NCI-H510A (cell line): ENCODE measurements around the gene GRK4.
"Not testable (repeated sequence)": the region's sequence is repeated elsewhere in the genome, so short reads cannot be mapped to it uniquely, and the experiment has no call there.

ENCODE experiments used
- DNase-seq: peaks from one replicate; lab custom pipeline; 2025; lab: John Stamatoyannopoulos, UW

Gene GRK4

DNA sequence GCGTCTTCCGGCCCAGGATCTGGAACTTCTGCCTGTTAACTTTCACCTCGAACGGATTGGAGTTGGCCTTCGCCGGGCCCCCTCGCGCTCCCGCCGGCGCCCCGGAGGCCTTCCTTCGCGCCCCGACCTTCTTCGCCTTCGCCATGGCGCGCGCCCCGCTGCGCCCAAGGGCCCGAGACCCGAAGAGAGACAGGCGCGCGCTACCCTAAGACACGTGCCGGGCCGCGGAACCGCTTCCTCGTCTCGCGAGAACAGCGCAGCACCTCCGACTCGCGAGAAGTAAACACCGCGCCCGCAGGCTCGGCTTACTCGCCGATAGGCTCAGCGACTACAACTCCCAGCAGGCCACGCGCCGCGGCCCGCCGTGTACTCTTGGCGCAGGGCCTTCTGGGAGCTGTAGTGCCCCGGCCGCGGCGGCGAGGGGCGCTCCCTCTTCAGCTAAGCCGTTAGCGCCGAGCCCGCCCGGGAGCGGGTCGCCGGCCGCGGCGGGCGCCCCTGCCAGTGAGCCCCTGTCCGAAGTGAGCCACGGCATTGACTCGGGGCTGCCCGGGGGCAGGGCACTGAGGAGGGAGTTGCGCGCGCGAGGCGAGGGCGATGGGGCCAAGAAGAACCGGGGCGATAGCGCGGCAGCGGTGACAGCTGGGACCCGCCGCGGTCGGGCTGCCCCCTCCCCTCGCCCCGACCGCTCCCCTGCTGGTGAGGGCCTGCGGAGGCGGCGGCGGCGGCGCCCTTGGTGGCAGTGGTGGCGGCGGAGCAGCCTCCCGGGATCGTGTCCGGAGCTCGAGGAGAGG, at the start of gene GRK4, which contains the start of gene NOP14:
TSS of gene GRK4 (plus strand) at position 397 of the 791 bp plus-strand sequence. CDS start 500 bp downstream, outside the sequence.
TSS of gene NOP14 (minus strand) at position 232 of the 791 bp plus-strand sequence. CDS start at position 145, 87 bp downstream.
- DNase-seq: peak; percentile 92

DNA sequence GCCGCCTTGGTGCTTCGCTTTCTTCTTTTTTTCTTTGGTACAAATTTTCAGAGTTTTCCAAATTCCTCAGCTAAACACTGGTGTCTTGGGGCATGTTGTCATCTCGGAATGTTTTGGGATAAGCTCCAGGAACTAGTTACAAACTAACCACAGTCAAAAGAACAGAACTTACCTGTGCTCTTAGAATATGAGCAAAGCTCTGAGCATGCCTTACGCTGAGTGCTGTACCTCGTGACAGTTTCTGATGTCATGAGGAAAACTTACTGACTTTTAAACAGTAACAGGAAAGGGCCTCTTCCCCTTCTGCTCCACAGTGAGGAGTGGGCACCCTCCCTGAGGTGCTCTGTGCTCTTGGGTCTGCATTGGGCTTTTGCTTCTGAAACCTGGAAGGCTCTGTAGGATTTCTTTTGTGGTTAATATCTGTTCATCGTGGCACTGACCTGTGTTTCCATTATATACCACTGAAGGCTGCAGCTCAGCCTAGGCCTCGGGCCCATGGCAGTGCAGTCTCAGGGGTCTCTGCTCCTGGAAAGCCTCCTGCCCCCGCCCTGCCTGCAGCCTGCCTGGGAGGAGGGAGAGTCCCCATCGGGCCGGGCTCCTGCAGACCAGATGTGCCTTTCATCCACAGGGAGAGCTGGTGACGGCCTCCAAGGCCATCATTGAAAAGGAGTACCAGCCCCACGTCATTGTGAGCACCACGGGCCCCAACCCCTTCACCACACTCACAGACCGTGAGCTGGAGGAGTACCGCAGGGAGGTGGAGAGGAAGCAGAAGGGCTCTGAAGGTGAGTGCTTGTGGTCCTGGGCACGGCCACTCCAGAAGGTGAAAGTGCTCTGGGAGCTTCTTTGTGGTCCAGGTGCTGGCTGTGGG, 48.9 kb upstream of the GRK4 start:
- no peak for DNase-seq

DNA sequence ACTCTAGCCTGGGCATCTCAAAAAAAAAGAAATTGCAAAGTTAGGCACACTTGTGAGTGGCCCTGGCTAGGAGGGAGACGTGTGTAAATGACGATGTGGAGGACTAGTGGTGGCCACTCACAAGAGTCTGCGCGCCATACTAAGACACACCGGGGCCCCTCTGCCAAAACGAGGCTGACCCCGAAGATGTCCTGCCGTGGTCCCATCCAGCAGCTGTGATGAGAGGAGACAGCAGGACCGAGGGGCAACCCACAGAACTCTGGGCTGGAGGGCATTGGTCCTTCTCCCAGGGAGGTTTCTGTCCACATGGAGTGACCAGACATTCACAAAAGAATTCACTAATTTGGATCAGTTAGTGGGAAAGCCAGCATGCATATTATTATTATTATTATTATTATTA, 47.6 kb upstream of the GRK4 start:
- DNase-seq: no peak

DNA sequence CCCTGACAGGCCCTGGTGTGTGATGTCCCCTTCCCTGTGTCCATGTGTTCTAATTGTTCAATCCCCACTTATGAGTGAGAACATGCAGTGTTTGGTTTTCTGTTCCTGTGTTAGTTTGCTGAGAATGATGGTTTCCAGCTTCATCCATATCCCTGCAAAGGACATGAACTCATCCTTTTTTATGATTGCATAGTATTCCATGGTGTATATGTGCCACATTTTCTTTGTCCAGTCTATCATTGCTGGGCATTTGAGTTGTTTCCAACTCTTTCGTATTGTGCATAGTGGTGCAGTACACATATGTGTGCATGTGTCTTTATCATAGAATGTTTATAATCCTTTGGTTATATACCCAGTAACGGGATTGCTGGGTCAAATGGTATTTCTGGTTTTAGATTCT, 46.7 kb upstream of the GRK4 start:
- DNase-seq: not testable (repeated sequence)

- not testable (repeated sequence) for DNase-seq
Measured at GRCh38 chr4:2918300-2918699, 45.1 kb upstream of the GRK4 start.

- not testable (repeated sequence) for DNase-seq
Measured at GRCh38 chr4:2918714-2919113, 44.7 kb upstream of the GRK4 start.

- not testable (repeated sequence) for DNase-seq
Measured at GRCh38 chr4:2922453-2923101, 40.8 kb upstream of the GRK4 start.

DNA sequence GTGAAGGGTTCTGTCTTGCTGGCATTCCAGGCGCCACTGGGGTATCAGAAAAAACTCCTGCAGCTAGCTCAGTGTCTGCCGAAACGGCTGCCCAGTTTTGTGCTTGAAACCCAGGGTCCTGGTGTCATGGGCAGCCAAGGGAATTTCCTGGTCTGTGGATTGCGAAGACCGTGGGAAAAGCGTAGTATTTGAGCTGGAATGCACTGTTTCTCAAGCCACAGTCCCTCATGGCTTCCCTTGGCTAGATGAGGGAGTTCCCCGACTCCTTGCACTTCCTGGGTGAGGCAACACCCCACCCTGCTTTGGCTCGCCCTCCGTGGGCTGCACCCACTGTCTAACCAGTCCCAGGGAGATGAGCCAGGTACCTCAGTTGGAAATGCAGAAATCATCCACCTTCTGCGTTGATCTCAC, 40.2 kb upstream of the GRK4 start:
- no peak for DNase-seq

DNA sequence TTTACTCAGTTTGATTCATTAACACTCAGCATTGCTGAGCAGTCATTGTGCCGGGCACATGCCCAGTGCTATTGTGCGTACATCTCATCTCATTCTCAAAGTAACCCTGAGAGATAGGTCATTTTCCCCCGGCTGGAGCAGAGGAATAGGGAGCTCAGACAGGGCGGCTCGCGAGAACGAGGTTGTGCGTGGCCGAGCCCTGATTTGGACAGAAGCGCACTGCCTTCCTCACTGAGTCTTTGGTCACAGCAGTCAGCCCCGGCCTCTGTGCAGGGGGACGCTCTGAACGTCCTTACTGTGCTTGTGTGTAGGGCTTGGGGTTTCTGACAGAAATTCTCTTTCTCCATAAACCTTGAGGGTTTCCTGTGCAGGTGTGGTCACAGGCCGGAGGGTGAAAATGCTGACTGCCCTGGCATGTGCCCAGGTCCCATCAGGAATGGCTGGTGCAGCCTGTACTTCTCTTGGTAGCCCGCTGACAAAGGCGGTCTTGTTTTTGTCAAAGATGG, 39.6 kb upstream of the GRK4 start:
- no peak for DNase-seq

- no peak for DNase-seq
Measured at GRCh38 chr4:2924286-2924685, 39.1 kb upstream of the GRK4 start.

- DNase-seq: peak; percentile 29
Measured at GRCh38 chr4:2924765-2925301, 38.5 kb upstream of the GRK4 start.

DNA sequence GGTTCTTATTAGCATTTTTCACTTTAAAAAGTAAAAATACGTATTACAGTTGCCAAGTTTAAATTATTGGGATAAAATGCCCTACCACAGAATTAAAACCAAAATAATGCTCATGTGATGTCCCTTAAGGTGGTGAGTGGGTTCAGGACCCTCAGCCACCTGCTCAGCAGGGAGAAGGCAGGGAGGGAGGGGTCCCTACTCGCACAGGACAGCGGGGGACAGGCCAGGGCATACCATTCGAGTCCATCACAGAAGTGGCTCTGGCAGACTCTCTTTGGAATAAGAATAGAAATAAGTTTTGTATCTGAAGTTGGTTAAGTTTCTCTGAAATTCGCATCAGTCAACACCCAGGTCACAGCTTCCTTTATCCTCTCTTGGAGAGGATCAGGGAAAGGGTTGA, 37.9 kb upstream of the GRK4 start:
- DNase-seq: no peak

DNA sequence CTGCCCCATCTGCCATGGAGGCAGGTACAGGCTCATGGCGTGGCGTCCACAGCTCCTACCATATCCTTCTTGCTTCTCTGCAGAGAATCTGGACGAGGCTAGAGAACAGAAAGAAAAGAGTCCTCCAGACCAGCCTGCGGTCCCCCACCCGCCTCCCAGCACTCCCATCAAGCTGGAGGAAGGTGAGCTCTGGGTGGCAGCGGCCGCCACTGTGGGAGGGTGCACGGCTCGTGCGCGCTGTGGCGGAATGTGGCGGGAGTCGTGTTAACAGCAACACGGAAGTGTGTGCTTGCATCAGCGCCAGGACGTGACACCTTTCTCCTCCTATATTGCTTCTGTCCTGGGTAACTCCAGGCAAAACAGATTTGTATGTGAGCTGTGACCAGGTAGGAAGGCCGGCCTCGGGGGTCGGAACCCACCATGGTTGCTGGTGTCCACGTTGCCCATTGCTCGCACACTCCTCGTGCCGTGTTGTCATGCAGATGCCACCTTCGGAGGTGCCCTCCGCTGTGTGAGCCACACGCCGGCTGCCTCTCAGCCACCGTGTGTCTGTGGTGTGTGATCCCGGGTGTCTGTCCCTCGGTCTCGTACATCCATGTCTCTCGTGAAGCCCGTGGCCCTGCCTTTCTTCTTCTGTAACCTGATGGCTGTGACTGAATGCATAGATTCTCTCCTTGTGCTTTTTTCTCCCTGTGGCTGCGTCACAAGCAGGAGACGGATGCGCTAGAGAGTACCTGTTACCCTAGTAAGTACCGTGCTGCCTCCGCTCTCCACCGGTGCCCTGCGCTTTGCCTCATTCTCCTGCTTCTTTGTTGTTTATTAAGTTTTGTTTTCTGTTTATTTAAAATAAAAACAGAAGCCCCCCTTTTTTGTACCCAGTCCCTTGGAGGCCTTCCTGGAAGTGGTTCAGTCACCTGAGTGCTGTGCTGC, 37.2 kb upstream of the GRK4 start:
- no peak for DNase-seq

DNA sequence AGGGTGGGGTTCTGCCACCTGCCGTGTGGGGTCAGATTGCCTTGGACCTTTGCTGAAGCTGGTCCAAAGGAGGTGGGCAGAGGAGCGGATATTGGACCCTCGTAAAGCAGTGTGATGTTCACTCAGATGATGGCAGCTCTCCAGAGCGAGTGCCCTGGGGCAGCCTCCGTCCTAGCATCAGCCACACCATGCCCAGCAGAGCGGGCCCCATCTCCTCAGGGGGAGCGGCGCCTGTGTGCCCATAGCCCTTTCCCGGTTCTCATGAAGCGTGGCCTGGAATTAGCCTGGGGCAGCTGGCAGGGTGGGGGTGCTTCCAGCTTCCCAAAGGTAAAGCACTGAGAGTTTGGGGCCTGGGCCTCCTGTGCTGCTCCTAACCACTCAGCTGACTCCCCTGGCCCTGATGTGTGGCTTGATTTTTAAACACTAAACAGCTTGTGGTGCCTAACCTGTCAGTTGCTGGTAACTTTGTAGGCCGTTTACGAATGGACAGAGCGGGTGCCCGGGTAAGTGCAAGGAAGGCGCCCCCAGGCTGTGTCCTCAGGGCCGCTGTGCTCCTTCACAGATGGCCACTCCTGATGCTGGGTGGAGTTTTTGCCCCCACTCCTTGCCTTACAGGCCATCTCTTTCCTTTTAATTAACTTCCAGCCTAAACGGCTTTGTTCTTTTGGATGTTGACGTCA, 36.2 kb upstream of the GRK4 start:
- DNase-seq: no peak

DNA sequence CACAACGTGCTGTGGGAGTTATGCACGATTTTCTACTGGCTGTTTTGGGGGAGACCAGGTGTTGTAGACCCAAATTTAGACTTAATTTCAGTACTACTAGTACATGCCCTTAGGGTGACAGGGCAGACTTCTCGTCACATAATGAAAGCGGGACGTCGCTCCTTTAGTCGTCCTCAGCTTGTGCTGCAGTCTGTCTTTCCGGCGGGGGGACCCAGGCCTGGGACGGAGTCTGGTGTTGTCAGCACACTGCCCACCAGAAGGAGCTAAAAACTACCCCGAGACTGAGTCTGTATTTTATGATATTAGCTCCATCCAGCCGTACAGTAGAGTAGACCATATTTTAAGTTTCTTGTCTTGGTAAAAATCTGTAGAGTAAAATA, 35.7 kb upstream of the GRK4 start:
- DNase-seq: no peak

- DNase-seq: no peak
Measured at GRCh38 chr4:2928242-2929176, 34.9 kb upstream of the GRK4 start.

- no peak for DNase-seq
Measured at GRCh38 chr4:2929469-2929868, 33.9 kb upstream of the GRK4 start.

- no peak for DNase-seq
Measured at GRCh38 chr4:2930135-2930757, 33.1 kb upstream of the GRK4 start.
